LNCaP clone FGC (cell line): Measurements from ENCODE around the gene DPH2.

Experiments used
- DNase-seq: peaks from one replicate; pipeline ENCODE4 v3.0.0-alpha.2; 2011; ENCODE audit warnings: low read depth
- H3K4me3 ChIP-seq: 2 replicates; pipeline ENCODE4 v1.5.1; 2011; ENCODE audit warnings: mild to moderate bottlenecking, low read depth, low read length, control low read depth
- TF ChIP-seq, protein P1 (sequence below): IDR thresholded peaks from 2 replicates; pipeline ENCODE4 v1.5.1; 2012; ENCODE audit warnings: mild to moderate bottlenecking; ENCODE audit not compliant: control insufficient read depth, insufficient read depth; ENCODE audit errors: extremely low read depth

The DPH2 gene

DNA sequence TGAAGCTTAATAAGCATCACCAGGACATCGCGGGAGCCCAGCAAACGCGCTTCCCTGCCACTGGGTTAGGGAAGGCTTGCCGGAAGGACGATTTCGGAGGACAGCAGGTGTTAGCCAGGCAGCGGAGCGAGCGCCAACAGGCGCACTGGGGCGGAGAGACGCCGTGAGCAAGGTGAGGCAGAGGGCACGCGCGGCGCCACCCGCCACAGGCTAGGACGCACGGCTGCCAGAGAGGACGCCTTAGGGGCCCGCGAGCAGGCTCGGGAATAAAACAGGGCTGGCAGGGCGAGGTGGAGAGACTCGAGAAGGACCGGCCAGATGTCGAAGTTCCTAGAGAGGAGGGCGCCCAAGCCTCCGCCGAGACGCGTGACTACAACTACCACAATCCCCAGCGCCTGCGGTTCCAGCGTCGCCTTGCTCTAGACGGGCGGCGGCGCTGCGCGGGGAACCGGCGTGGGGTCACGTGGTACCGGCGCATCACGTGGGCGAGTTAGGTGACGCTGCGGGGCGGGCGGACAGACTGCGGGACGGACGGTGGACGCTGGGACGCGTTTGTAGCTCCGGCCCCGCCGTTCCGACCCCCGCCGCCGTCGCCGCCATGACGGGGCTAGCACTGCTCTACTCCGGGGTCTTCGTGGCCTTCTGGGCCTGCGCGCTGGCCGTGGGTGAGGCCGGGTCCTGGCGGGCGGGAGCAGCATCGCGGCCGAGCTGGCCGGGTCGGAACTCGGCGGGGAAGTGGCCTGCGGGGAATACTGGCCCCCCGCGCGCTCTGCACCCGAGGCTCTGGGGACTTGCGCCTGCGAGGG is 4.8 kb downstream of the DPH2 start, which contains the start of gene ATP6V0B:
Gene ATP6V0B (plus strand): TSS at position 518 of the 806 bp plus-strand sequence. CDS start 81 bp downstream, at position 599.
- TF ChIP-seq, protein P1, sequence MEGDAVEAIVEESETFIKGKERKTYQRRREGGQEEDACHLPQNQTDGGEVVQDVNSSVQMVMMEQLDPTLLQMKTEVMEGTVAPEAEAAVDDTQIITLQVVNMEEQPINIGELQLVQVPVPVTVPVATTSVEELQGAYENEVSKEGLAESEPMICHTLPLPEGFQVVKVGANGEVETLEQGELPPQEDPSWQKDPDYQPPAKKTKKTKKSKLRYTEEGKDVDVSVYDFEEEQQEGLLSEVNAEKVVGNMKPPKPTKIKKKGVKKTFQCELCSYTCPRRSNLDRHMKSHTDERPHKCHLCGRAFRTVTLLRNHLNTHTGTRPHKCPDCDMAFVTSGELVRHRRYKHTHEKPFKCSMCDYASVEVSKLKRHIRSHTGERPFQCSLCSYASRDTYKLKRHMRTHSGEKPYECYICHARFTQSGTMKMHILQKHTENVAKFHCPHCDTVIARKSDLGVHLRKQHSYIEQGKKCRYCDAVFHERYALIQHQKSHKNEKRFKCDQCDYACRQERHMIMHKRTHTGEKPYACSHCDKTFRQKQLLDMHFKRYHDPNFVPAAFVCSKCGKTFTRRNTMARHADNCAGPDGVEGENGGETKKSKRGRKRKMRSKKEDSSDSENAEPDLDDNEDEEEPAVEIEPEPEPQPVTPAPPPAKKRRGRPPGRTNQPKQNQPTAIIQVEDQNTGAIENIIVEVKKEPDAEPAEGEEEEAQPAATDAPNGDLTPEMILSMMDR: peak; percentile 22; the same call in 1 of the 2 replicates
- DNase-seq: peak; percentile 75
- peak within 1 kb of the TSS; percentile 98 for H3K4me3 ChIP-seq

- H3K4me3 ChIP-seq: peak overlapping the region; percentile 98
- peak; percentile 27 for DNase-seq
- TF ChIP-seq, protein P1: no peak
Observed at GRCh38 chr1:43975249-43975961, 5.6 kb downstream of the DPH2 start.

GRCh38 chr1:43976045-43976444 is 6.2 kb downstream of the DPH2 start:
- TF ChIP-seq, protein P1: no peak
- H3K4me3 ChIP-seq: peak overlapping the region; percentile 98
- DNase-seq: no peak

GRCh38 chr1:43976890-43977289 is 7.1 kb downstream of the DPH2 start:
- TF ChIP-seq, protein P1: no peak
- no peak overlapping the region for H3K4me3 ChIP-seq
- DNase-seq: no peak

GRCh38 chr1:43977376-43978263 is 7.8 kb downstream of the DPH2 start:
- DNase-seq: no peak
- no peak overlapping the region for H3K4me3 ChIP-seq
- TF ChIP-seq, protein P1: no peak

GRCh38 chr1:43978264-43978550 is 8.4 kb downstream of the DPH2 start:
- TF ChIP-seq, protein P1: no peak
- no peak for DNase-seq
- peak overlapping the region; percentile 65 for H3K4me3 ChIP-seq
